ENCODE results near the gene EEF1AKMT3. TPM values are rescaled to one million over a fixed set of nuclear protein-coding genes. Genes with fewer than 3 reads are reported as not detected.

Gene EEF1AKMT3
- total RNA-seq, 1 experiment from 2014 or later: 6.8 TPM

- DNase-seq (ENCODE audit: extremely low read depth, low read depth): no peak
These were observed 8.8 kb downstream of the EEF1AKMT3 start for GRCh38 chr12:57781244-57781643.

- no peak for DNase-seq (ENCODE audit: extremely low read depth, low read depth)
These were observed 9.4 kb downstream of the EEF1AKMT3 start for GRCh38 chr12:57781801-57782200.

- no peak for DNase-seq (ENCODE audit: extremely low read depth, low read depth)
These were observed 9.8 kb downstream of the EEF1AKMT3 start for GRCh38 chr12:57782243-57782607.

- DNase-seq (ENCODE audit: extremely low read depth, low read depth): peak; percentile 94
These were observed 10.4 kb downstream of the EEF1AKMT3 start, which contains the start of gene TSFM for GRCh38 chr12:57782608-57783465. Gene TSFM (plus strand): TSS chr12:57782787. CDS start chr12:57782802, 15 bp downstream.

- no peak for DNase-seq (ENCODE audit: extremely low read depth, low read depth)
These were observed 11.0 kb downstream of the EEF1AKMT3 start for GRCh38 chr12:57783466-57783801.

GRCh38 chr12:57783861-57784260, 11.4 kb downstream of the EEF1AKMT3 start:
- no peak for DNase-seq (ENCODE audit: extremely low read depth, low read depth)

- no peak for DNase-seq (ENCODE audit: extremely low read depth, low read depth)
These were observed 21.5 kb downstream of the EEF1AKMT3 start for GRCh38 chr12:57793920-57794319.

GRCh38 chr12:57795354-57795753, 22.9 kb downstream of the EEF1AKMT3 start:
- DNase-seq (ENCODE audit: extremely low read depth, low read depth): no peak

GRCh38 chr12:57796996-57797395, 24.6 kb downstream of the EEF1AKMT3 start:
- no peak for DNase-seq (ENCODE audit: extremely low read depth, low read depth)

GRCh38 chr12:57797933-57798332, 25.5 kb downstream of the EEF1AKMT3 start:
- DNase-seq (ENCODE audit: extremely low read depth, low read depth): no peak

- no peak for DNase-seq (ENCODE audit: extremely low read depth, low read depth)
These were observed 28.6 kb downstream of the EEF1AKMT3 start for GRCh38 chr12:57800965-57801364.

- no peak for DNase-seq (ENCODE audit: extremely low read depth, low read depth)
These were observed 30.2 kb downstream of the EEF1AKMT3 start for GRCh38 chr12:57802607-57803006.

- DNase-seq (ENCODE audit: extremely low read depth, low read depth): peak; percentile 13
These were observed 31.0 kb downstream of the EEF1AKMT3 start for GRCh38 chr12:57803319-57803893.

- no peak for DNase-seq (ENCODE audit: extremely low read depth, low read depth)
These were observed 34.3 kb downstream of the EEF1AKMT3 start for GRCh38 chr12:57806677-57807076.

GRCh38 chr12:57807285-57807684, 34.9 kb downstream of the EEF1AKMT3 start:
- no peak for DNase-seq (ENCODE audit: extremely low read depth, low read depth)

- no peak for DNase-seq (ENCODE audit: extremely low read depth, low read depth)
These were observed 35.9 kb downstream of the EEF1AKMT3 start for GRCh38 chr12:57808351-57808750.

- no peak for DNase-seq (ENCODE audit: extremely low read depth, low read depth)
These were observed 37.0 kb downstream of the EEF1AKMT3 start for GRCh38 chr12:57809425-57809824.

GRCh38 chr12:57810450-57810849, 38.0 kb downstream of the EEF1AKMT3 start:
- DNase-seq (ENCODE audit: extremely low read depth, low read depth): no peak

GRCh38 chr12:57811028-57811755, 38.8 kb downstream of the EEF1AKMT3 start:
- no peak for DNase-seq (ENCODE audit: extremely low read depth, low read depth)

GRCh38 chr12:57813111-57813970, 40.9 kb downstream of the EEF1AKMT3 start:
- no peak for DNase-seq (ENCODE audit: extremely low read depth, low read depth)
